ENCODE results near the gene KRTAP10-7.
"Not testable (repeated sequence)": the region's sequence is repeated elsewhere in the genome, so short reads cannot be mapped to it uniquely, and the experiment has no call there.

Gene KRTAP10-7, protein sequence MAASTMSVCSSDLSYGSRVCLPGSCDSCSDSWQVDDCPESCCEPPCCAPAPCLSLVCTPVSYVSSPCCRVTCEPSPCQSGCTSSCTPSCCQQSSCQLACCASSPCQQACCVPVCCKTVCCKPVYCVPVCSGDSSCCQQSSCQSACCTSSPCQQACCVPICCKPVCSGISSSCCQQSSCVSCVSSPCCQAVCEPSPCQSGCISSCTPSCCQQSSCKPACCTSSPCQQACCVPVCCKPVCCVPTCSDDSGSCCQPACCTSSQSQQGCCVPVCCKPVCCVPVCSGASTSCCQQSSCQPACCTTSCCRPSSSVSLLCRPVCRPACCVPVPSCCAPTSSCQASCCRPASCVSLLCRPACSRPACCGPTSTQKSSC

DNA sequence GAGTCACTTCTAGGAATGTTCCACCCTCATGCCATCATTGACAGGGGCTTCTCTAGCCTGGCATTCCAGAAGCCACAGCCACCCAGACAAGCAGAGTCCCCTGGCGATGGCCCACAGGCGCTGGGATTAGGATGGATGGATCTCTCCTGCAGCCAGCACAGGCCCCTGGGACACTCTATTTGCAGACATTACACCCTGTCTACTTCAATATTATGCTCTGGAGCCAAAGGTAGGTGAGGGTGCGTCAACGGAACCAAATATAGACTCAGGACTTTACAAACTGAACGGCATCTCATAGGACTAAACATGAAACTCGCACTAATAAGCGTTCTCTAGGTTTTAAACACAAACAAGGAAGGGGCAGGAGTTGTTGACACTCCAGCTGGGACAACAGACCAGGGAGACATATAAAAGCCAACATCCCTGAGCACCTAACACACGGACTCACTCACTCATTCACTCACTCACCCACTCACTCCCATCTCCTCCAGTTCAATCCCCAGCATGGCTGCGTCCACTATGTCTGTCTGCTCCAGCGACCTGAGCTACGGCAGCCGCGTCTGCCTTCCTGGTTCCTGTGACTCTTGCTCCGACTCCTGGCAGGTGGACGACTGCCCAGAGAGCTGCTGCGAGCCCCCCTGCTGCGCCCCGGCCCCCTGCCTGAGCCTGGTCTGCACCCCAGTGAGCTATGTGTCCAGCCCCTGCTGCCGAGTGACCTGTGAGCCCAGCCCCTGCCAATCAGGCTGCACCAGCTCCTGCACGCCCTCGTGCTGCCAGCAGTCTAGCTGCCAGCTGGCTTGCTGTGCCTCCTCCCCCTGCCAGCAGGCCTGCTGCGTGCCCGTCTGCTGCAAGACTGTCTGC, at the start of gene KRTAP10-7:
Gene KRTAP10-7, plus strand, starts transcription at position 480 of the 861 bp plus-strand sequence. Its CDS starts 25 bp downstream, at position 505.
- DNase-seq (ENCODE audit: low read depth) = not testable (repeated sequence)

DNA sequence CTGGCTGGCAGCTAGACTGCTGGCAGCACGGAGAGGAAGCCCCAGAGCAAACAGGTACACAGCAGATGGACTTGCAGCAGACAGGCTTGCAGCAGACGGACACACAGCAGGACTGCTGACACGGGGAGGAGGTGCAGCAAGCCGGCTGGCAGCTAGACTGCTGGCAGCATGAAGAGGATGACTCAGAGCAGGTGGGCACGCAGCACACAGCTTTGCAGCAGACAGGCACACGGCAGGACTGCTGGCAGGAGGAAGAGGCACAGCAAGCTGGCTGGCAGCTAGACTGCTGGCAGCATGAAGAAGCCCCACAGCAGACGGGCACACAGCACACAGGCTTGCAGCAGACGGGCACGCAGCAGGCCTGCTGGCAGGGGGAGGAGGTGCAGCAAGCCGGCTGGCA, 49.6 kb upstream of the KRTAP10-7 start:
- DNase-seq (ENCODE audit: low read depth) = no peak

DNA sequence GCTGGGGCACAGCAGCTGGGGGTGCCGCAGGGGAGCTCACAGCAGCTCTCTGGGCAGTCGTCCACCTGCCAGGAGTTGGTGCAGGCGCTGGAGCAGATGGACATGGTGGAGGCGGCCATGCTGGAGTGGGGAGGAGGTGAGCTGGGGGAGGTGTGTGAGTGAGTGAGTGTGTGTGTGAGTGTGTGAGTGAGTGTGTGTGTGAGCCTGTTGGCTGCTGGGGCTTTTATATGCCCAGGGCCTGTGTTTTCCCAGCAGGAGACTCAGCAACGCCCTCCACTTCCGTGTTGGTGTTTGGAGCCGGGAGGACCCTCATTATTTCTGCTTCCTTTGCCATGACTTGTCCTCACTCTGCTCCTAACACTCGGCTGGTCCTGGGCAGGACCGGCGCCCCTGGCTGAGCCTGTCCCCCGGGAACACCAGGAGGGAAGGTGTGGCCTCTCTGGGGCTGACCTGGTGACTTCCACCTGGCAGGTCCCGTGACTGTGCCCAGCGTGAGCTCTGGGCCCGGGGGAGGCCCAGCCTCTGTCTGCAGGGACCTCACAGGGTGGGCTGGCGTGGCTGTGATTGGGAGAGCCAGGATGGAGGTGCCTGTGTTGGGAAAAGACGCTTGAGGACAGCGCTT, 48.9 kb upstream of the KRTAP10-7 start, which contains the start of gene KRTAP10-2:
Gene KRTAP10-2, minus strand, starts transcription at position 166 of the 622 bp plus-strand sequence. Its CDS starts 47 bp downstream, at position 119.
- DNase-seq (ENCODE audit: low read depth) = no peak

DNA sequence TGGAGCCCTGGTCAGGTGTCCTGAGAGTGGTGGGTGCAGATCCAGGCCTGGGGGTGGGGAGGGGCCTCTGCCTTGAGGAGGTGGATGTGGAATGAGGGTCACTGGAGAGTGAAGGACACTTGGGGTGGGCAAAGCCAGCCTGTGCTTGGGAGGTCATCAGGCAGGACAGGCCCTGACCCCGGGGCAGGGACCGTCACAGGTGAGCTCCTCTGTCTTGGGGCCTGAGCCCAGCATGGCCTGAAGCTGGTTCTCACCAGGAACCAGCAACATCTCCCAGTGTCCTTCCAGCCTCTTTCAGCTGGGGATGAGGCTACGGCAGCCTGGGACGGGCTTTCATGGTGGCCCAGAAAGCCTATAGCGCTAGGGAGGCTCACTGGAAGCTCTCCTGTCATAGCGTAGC, 48.3 kb upstream of the KRTAP10-7 start:
- no peak for DNase-seq (ENCODE audit: low read depth)

DNA sequence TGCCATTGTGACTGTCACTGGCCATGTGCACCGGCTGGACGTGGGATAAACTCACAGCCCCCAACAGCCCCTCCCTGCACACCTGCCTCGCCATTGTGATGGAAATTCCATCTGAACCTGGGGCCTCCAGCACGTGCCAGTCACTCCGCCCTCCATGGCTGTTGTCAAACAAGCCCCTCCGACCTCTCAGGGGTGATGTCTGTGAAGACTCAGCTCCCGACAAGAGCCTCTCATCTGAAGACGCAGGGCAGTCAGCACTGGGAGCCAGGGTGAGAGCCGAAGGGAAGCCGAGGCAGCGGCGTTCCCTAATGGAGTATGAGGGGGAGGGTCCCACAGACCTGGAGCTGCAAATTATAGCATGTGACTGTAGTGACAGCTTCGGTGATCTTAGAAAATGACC, 47.7 kb upstream of the KRTAP10-7 start:
- no peak for DNase-seq (ENCODE audit: low read depth)

DNA sequence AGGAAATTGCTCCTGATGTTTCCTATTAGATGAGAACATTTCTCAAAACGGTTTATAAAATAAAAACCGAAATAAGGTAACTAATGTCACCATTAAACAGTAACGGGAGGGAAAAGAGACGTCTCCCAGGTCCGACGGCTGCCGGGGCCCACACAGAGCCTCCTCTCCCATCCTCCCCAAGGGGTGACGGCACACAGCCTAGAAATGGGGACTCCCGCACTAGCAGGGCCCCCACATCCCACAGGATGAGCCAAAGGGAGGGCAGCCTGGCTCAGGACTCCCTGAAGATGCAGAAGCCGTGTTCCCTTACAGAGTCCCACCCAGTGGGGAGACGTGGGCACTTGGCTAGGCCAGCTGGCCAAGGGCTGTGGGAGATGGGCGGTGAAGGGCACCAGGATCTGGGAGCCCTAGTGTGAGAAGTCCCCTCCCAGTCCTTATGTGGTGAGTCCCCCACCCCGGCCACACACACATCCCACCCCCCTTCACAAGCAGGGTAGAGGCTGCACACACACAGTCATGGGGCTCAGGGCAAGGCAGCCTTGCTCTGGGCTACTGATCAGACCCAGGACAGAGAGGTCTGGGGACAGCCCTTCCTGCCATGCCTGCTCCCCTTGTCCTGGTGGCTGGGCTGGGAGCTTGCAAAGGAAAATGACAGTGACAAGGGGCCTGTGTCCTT, 45.1 kb upstream of the KRTAP10-7 start:
- DNase-seq (ENCODE audit: low read depth) = no peak

DNA sequence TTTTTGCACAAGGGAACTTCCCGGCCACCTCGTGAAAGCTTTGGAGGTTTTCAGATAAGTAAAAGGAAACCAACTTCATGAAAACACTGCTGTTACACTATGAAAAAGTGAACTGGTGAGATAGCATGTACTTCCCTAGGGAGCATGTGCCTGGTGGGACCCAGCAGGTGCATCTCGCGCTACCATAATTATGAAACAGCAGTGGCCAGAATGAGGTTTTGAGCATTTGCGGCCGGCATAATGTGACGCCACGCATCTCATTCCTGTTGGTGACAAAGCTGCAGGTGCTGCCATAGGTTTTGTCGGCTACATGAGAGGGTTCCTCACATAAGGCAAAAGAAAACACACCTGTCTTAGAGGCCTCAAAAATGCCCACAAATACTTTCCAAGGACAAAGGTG, 43.5 kb upstream of the KRTAP10-7 start:
- no peak for DNase-seq (ENCODE audit: low read depth)

DNA sequence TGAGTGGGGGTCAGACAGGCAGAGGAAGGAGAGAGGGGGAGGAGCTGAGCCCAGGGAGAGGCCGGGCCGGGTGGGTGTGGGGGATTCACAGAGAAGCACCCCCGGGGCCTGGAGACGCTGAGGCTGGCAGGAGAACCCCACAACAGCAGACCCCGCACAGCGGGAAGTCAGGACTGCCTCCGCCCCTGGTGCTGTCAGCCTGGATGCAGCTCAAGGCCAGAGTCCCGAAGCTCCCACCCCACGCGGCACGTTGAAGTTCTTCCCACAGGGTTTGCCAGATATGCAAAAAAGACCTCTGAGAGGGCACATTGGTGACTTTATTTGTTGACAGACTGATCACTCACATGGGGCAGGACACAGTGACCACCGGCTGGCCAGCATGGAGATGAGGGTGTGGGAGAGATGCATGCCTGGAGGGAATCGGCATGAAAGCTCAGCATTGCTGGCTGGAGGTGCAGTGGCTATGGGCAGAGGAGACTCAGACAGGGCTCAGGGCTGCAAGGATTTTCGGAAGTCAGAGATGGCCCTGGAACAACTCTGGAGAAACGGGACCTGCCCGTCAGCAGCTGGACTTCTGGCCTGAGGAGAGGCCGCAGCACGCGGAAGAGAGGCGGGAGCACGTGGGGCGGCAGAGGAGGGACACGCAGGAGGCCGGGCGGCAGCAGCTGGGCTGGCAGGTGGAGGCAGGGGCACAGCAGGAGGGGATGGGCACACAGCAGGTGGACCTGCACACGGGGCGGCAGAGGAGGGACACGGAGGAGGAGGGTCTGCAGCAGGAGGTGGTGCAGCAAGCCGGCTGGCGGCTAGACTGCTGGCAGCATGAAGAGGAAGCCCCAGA, 42.7 kb upstream of the KRTAP10-7 start:
- DNase-seq (ENCODE audit: low read depth) = no peak

DNA sequence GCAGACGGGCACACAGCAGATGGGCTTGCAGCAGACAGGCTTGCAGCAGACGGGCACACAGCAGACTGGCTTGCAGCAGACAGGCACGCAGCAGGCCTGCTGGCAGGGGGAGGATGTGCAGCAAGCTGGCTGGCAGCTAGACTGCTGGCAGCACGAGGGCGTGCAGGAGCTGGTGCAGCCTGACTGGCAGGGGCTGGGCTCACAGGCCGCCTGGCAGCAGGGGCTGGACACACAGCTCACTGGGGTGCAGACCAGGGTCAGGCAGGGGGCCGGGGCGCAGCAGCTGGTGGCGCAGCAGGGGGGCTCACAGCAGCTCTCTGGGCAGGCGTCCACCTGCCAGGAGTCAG, 42.1 kb upstream of the KRTAP10-7 start:
- DNase-seq (ENCODE audit: low read depth) = not testable (repeated sequence)

DNA sequence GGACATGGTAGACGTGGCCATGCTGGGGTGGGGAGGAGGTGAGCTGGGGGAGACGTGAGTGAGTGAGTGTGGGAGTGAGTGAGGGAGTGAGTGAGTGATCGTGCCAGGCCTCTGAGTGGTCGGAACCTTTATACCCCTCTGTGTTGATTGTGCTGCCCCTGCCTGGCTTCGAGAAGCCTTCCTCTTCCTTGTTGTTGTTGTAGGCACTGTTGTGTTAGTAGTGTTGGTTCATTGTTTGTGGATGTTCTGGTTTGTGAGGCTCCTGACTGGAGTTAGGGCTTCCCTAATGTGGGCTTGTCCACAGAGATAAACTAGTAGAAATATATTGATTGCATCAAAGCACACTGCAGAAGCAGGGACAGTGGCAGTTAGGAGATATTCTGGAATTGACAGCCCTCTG, 41.7 kb upstream of the KRTAP10-7 start, which contains the start of gene KRTAP10-3:
Gene KRTAP10-3, minus strand, starts transcription at position 101 of the 400 bp plus-strand sequence. Its CDS starts 80 bp downstream, at position 21.
- no peak for DNase-seq (ENCODE audit: low read depth)

DNA sequence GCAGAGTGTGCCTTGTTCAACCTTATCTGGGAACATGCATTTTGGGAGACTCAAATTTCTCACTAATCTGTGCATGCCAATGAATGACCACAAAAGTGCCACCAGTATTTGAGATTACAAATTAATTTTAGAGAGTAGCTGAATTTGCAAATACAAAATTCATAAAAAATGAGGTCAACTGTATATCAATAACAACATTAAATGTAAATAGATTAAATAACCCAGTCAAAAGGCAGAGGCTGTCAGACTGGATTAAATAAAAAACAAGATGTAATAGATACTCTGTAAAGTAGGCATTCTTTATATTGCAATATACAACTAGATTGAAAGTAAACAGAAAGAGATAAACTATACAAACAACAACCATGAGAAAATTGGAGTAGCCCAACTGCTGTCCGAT, 36.3 kb upstream of the KRTAP10-7 start:
- DNase-seq (ENCODE audit: low read depth) = no peak

DNA sequence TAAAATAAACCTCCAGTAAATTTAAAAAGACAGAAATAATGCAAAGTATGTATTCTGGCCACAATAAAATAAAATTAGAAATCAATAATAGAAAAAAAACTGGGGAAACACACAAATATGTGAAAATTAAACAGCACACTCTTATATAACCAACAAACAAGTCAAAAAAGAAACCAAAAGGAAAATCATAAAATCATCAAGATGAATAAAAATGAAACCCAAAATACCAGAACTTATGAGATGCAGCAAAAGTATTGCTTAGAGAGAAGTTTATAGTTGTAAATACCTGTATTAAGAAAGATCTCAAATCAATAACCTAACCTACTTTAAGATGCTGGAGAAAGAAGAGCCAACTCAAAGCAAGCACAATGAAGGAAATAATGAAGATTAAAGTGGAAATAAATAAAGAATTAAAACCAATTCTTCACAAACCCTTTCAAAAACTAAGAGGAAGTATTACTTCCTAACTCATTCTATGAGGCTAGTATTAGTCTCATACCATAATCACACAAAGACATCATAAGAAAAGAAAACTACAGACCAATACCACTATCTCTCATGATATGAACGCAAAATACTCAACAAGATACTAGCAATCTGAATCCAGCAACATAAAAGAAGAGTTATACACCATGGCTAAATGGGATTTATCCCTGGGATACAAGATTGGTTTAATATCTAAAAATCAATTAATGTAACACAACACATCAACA, 35.4 kb upstream of the KRTAP10-7 start:
- DNase-seq (ENCODE audit: low read depth) = no peak

DNA sequence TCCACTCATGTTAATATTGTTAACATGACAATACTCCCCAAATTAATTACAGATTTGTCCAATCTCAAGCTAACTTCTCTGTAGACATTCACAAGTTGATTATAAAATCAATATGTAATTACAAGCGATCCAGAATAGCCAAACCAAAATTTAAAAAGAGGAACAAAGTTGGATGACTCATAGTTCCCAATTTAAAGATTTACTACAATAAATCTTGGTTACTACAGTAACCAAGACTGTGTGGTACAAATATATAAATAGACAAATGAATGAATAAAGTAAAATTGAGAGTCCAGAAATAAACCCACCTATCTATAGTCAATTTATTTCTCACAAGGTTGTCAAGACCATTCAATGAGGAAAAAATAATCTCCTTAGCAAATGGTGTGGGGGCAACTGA, 34.0 kb upstream of the KRTAP10-7 start:
- DNase-seq (ENCODE audit: low read depth) = no peak

DNA sequence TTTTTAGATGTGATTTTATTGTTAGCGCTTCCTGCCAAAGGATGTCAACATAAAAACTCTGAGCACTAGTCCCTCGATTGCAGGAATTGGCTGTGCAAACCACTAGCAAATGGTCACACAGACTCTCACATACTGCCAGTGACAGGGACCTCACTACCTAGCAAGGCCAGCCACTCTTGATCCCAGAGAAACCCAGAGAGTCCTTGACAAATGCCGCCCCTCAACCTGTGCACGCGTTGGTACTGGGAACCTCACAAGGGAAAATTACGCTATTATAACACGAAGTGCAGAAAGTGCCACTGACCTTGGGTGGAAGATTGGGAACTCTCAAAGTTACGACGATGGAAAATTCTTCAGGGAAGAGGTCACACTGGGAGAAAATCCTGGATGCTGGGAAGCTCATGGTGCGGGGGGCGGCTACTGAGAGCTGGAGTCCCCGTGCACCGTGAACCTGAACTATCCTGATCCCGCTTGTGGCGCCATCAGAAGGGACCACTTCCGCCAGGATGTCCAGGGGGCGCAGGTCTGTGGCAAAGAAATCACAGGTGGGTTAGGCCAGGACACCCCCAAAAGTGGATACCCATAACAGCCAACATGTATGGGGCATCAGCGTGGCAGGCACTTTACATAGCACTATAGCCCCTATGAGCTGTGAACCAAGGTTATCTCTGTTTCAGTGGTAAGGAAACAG, 32.8 kb upstream of the KRTAP10-7 start:
- DNase-seq (ENCODE audit: low read depth) = no peak

DNA sequence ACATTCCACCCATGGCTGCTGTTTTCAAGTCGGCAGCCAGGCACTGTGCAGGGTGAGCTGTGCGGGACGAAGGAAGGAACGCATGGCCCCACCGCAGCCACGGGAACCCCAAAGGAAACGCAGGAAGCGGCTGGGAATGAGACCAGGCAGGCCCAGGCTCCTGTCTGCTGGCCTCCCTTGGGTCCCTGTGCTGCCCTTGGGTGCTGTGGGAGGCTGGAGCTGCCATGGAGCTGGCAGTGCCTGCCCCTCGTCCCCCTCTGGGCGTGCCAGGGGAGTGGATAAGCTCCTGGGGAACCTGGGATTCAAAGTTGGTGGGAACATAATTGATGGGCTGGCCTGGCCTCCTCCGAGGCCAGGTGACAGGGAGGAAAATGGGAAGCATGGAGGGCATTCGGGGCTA, 32.1 kb upstream of the KRTAP10-7 start:
- DNase-seq (ENCODE audit: low read depth) = no peak

DNA sequence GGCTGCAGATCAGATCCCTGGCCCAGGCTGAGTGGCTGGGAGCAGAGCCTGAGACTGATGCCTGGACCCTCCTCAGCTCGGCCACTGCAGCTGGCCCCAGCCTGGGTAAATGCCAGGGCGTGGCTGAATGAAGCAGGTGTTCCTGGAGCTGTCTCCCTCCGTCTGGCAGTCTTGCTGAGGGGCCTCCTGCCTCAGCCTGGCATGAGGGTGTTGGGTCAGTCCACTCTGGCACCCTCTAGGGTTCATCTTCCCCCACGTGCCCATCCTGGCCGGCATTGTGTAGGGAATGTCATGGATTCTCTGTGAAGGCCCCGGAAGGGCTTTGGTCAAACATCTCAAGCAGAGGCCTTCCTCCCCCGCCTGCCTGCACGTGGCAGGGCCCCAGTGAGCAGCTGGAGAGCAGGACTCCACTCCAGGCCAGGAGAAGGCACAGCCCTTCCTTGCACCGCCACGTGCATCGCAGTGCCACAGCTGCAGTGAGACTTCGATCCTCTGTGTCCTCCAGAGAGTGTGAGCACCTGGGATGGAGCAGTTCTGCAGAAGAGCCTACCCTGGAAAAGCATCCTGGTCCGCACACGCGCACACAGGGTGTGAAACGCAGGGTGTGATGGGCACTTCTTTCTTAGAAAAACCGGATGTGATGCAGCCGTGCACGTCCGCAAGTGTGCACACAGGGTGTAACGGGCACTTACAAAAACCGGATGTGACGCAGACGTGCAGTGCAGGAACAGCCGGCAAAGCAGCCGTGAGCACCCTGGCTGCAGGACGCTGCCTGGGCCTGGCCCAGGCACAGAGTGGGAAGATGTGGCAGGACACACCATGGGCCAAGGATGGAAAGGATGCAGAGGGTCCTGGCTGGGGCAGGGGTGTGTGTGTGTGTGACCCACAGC, 31.5 kb upstream of the KRTAP10-7 start:
- DNase-seq (ENCODE audit: low read depth) = no peak

DNA sequence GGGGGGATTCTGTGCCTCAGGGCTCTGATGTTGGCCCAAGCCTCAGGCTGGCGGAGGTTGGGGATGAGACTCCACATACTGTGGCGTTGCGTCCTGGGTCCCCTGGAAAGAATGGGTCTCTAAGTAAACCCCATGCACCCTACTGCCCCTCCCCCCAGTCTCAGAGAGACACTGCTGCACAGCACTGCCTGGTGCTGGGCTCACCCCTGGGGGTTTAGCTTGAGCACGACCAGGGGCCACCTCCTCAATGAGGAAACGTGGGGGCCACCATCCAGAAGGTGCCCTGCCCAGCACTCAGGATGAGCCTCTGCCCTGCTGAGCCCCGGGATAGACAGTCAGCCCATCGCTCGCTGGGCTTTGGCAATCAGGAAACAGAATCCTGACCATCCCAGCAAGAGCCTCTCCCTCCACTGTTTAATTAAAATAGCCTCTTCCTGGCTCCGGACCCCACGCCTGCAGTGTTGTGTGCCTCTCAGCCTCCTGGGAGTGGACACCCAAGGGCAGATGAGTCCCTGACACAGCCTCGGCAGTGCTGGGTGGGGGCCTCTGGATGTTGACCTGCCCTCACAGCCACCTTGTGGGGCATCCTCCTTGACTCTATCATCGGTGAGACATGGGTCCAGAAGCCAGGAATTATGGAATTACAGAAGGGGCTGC, 30.4 kb upstream of the KRTAP10-7 start:
- DNase-seq (ENCODE audit: low read depth) = no peak

DNA sequence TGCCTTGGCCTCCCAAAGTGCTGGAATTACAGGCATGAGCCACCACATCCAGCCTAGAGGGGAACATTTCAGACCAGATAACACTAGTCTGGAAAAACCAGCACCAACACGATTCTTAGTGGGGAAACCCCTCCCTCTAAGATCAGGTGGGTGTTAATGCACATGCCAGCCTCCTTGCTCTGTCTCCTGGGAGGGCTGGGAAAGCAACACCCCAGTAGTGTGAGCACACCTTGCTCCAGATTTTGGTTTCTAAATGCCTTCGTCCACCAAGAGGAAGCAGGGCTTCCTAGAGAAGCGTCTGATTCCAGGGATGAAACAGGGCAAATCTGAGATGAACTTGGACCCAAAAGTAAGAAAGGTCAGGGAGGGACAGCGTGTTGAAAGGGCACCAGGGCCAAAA, 29.1 kb upstream of the KRTAP10-7 start:
- DNase-seq (ENCODE audit: low read depth) = no peak

All from stimulated activated CD8-positive, alpha-beta memory T cell treated with anti-CD3 and anti-CD28 coated beads, Interleukin-4, amount 100 ng/mL, for 24 hours (primary cell).